Astrocyte (in vitro differentiated cells and primary cell): ENCODE measurements around the gene DUSP11. TPM values are rescaled to one million over a fixed set of nuclear protein-coding genes. Genes with fewer than 3 reads are reported as not detected.

Experiments
- DNase-seq: peaks from one replicate; pipeline ENCODE4 v3.0.0-alpha.2; 2010; ENCODE audit warnings: low read depth
- FAIRE-seq: peaks from 2 replicates; lab custom pipeline; 2011; peaks lifted over from hg19 to GRCh38; lab: Jason Lieb, UNC
- H2AFZ ChIP-seq: 2 replicates; pipeline ENCODE4 v1.6.0; 2012; ENCODE audit warnings: low read depth, low read length, inconsistent platforms
- H3K27ac ChIP-seq: 2 replicates; pipeline ENCODE4 v1.5.1; 2011; ENCODE audit warnings: low read depth, low read length, inconsistent platforms
- H3K27me3 ChIP-seq: 2 replicates; pipeline ENCODE4 v1.6.0; 2011; ENCODE audit warnings: low read length, inconsistent platforms; ENCODE audit not compliant: insufficient read depth
- H3K36me3 ChIP-seq: 2 replicates; pipeline ENCODE4 v1.5.1; 2011; ENCODE audit warnings: low read length, inconsistent platforms; ENCODE audit not compliant: insufficient read depth
- H3K4me1 ChIP-seq: 2 replicates; pipeline ENCODE4 v1.5.1; 2011; ENCODE audit warnings: low read length, inconsistent platforms; ENCODE audit not compliant: insufficient read depth
- H3K4me2 ChIP-seq: 2 replicates; pipeline ENCODE4 v1.6.0; 2012; ENCODE audit warnings: low read length, inconsistent platforms
- H3K4me3 ChIP-seq: 2 replicates; pipeline ENCODE4 v1.5.1; 2011; ENCODE audit warnings: low read depth, mild to moderate bottlenecking, low read length, inconsistent platforms; ENCODE audit not compliant: insufficient read depth
- H3K79me2 ChIP-seq: 2 replicates; pipeline ENCODE4 v1.6.0; 2012; ENCODE audit warnings: mild to moderate bottlenecking, low read length, inconsistent platforms; ENCODE audit not compliant: insufficient read depth
- H3K9ac ChIP-seq: 2 replicates; pipeline ENCODE4 v1.6.0; 2012; ENCODE audit warnings: mild to moderate bottlenecking, low read length, inconsistent platforms
- H3K9me3 ChIP-seq: 2 replicates; pipeline ENCODE4 v1.5.1; 2012; ENCODE audit warnings: low read depth, mild to moderate bottlenecking, low read length, inconsistent platforms; ENCODE audit not compliant: insufficient read depth
- H4K20me1 ChIP-seq: 2 replicates; pipeline ENCODE4 v1.6.0; 2012; ENCODE audit warnings: low read length, inconsistent platforms; ENCODE audit not compliant: insufficient read depth
- H3K27ac Mint-ChIP-seq: one replicate; pipeline ENCODE4 v1.8.0; 2021; ENCODE audit warnings: mild to moderate bottlenecking, mixed read lengths; ENCODE audit not compliant: unreplicated experiment
- H3K27me3 Mint-ChIP-seq: one replicate; pipeline ENCODE4 v1.8.0; 2021; ENCODE audit warnings: low read depth, mixed read lengths; ENCODE audit not compliant: unreplicated experiment
- H3K36me3 Mint-ChIP-seq: one replicate; pipeline ENCODE4 v1.8.0; 2021; ENCODE audit warnings: low read depth, mixed read lengths; ENCODE audit not compliant: unreplicated experiment
- H3K4me1 Mint-ChIP-seq: one replicate; pipeline ENCODE4 v1.8.0; 2021; ENCODE audit warnings: low read depth, mixed read lengths; ENCODE audit not compliant: unreplicated experiment
- H3K4me3 Mint-ChIP-seq: one replicate; pipeline ENCODE4 v1.8.0; 2021; ENCODE audit warnings: mild to moderate bottlenecking, moderate library complexity, mixed read lengths; ENCODE audit not compliant: unreplicated experiment
- H3K9me3 Mint-ChIP-seq: one replicate; pipeline ENCODE4 v1.8.0; 2021; ENCODE audit warnings: mild to moderate bottlenecking, mixed read lengths; ENCODE audit not compliant: unreplicated experiment
- EZH2 ChIP-seq: IDR thresholded peaks from 2 replicates; pipeline ENCODE4 v1.6.1; 2012; ENCODE audit warnings: mild to moderate bottlenecking, low read length, inconsistent platforms; ENCODE audit not compliant: insufficient read depth
- total RNA-seq: library from RNA; stranded (reverse); gene quantifications from 2 replicates; pipeline ENCODE4 v1.2.1, GENCODE V29; 2021
- TF ChIP-seq, protein P1 (sequence below): IDR thresholded peaks from 2 replicates; pipeline ENCODE4 v1.5.1; 2011; ENCODE audit warnings: low read depth, mild to moderate bottlenecking, inconsistent platforms, low read length, moderate library complexity; ENCODE audit not compliant: insufficient read depth

Gene DUSP11
- total RNA-seq, 1 donor from 2014 or later, result 39.6 TPM

DNA sequence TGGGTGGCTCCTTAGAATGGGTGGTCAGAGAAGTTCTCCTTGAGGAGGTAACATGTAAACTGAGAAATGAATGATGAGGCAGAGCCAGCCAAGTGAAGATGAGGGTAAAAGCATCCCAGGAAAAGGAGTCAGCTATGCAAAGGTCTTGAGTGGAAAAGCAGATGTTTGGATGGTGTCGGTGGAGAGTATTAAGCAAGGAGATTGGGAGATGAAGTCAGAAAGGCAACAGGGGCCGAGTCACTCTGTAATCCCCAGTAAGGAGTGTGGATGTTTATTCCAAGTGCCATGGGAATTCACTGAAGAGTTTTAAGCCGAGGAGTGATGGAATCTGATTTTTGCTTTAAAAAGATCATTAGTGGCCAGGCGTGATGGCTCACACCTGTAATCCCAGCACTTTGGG is 45.5 kb upstream of the DUSP11 start:
- no peak for FAIRE-seq

DNA sequence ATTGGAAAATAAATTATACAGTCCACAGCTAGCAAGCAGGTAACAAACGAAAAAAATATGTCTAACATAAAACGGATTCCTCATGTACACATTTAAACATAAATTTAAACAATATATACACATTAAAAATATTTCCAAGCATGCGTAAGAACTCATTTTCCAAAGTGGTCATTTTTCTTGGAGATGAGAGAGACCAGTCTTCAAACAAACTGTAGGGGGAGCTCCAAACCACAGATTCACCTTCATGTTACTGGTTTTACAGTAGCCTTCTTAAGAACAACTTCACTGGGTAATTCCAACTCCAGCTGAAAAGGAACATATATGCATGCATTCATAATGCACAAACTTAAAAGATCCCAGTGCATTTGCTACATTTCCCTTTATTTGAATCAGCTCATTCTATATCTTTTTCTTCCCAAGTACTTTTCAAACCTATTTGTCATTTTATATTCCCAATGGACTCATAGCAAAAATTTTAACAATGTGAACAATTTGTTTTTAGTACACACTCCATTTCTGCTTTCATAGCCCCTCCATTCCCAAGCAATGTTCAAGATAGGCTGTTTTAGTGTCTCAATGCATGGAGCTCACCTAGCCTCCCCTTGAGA is 44.1 kb upstream of the DUSP11 start:
- Histone ChIP-seq H3K9me3 (no peaks in the 10 kb centered on the region), H3K4me2 (no peak overlapping the region), H2AFZ (no peak overlapping the region), H3K27me3 (peaks cover 14% of the 10 kb centered on the region), H3K36me3 (no peaks in the 10 kb centered on the region), H3K27ac (no peak overlapping the region), H3K4me3 (no peak overlapping the region), H3K79me2 (no peaks in the 10 kb centered on the region), H3K4me1 (no peaks in the 10 kb centered on the region), H4K20me1 (no peaks in the 10 kb centered on the region), H3K9ac (no peak overlapping the region)
- peak; percentile 59 for FAIRE-seq
- Mint-ChIP-seq H3K27me3 (peaks cover 2% of the 10 kb centered on the region), H3K4me1 (peaks cover 4% of the 10 kb centered on the region), H3K27ac (no peak overlapping the region), H3K4me3 (no peak overlapping the region), H3K9me3 (no peaks in the 10 kb centered on the region), H3K36me3 (no peaks in the 10 kb centered on the region)
- TF ChIP-seq, protein P1, sequence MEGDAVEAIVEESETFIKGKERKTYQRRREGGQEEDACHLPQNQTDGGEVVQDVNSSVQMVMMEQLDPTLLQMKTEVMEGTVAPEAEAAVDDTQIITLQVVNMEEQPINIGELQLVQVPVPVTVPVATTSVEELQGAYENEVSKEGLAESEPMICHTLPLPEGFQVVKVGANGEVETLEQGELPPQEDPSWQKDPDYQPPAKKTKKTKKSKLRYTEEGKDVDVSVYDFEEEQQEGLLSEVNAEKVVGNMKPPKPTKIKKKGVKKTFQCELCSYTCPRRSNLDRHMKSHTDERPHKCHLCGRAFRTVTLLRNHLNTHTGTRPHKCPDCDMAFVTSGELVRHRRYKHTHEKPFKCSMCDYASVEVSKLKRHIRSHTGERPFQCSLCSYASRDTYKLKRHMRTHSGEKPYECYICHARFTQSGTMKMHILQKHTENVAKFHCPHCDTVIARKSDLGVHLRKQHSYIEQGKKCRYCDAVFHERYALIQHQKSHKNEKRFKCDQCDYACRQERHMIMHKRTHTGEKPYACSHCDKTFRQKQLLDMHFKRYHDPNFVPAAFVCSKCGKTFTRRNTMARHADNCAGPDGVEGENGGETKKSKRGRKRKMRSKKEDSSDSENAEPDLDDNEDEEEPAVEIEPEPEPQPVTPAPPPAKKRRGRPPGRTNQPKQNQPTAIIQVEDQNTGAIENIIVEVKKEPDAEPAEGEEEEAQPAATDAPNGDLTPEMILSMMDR, result peak; percentile 94
- no peak for TF ChIP-seq EZH2
- DNase-seq, result peak; percentile 70

More for the DNA sequence above, 45.5 kb upstream of the DUSP11 start:
- Histone ChIP-seq H3K9ac (no peak overlapping the region), H3K27me3 (peaks cover 10% of the 10 kb centered on the region), H3K36me3 (no peaks in the 10 kb centered on the region), H3K79me2 (peaks cover 7% of the 10 kb centered on the region), H3K27ac (no peak overlapping the region), H4K20me1 (no peaks in the 10 kb centered on the region), H2AFZ (no peak overlapping the region), H3K4me2 (no peak overlapping the region), H3K9me3 (no peaks in the 10 kb centered on the region), H3K4me3 (no peak overlapping the region), H3K4me1 (peaks cover 13% of the 10 kb centered on the region)
- Mint-ChIP-seq H3K27ac (no peak overlapping the region), H3K36me3 (no peaks in the 10 kb centered on the region), H3K4me1 (peaks cover 13% of the 10 kb centered on the region), H3K4me3 (peak overlapping the region; percentile 1), H3K27me3 (peaks cover 2% of the 10 kb centered on the region), H3K9me3 (no peaks in the 10 kb centered on the region)
- TF ChIP-seq, protein P1, result no peak
- no peak for TF ChIP-seq EZH2
- DNase-seq, result no peak

DNA sequence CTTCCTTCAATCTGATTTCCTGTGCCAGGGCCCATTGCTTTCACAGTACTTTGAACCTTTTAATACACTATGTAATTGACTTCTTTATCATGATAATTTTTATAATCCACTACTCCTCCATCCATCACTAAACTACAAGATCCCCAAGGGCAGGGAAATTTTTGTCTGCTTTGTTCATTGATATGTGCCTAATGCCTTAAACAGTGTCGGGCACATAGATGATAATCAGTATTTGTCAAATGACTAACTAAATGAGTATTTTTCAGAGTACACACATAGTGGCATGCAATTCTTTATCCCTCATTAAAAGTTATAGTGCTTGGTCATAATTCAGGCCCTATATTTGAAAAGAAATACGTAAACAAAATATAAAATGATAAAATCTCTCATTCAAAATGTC is 43.5 kb upstream of the DUSP11 start:
- Histone ChIP-seq H3K4me3 (no peak overlapping the region), H3K4me1 (no peaks in the 10 kb centered on the region), H3K79me2 (no peaks in the 10 kb centered on the region), H3K36me3 (no peaks in the 10 kb centered on the region), H4K20me1 (no peaks in the 10 kb centered on the region), H3K9ac (no peak overlapping the region), H3K4me2 (no peak overlapping the region), H3K27me3 (peaks cover 14% of the 10 kb centered on the region), H2AFZ (no peak overlapping the region), H3K27ac (no peak overlapping the region), H3K9me3 (no peaks in the 10 kb centered on the region)
- TF ChIP-seq, protein P1, result no peak
- no peak for TF ChIP-seq EZH2
- Mint-ChIP-seq H3K4me3 (no peak overlapping the region), H3K27ac (no peak overlapping the region), H3K27me3 (peaks cover 2% of the 10 kb centered on the region), H3K4me1 (no peaks in the 10 kb centered on the region), H3K36me3 (no peaks in the 10 kb centered on the region), H3K9me3 (no peaks in the 10 kb centered on the region)
- no peak for DNase-seq
- no peak for FAIRE-seq
